Vagina (tissue), 2 donors: ENCODE data around the gene BPI.

ENCODE experiments used
- CTCF ChIP-seq, 3 experiments: fragments of 450-650 bp in 2 of 3; fragments of 200-600 bp in 1 of 3; sonication (generic) in 1 of 3; IDR thresholded peaks; one replicate each; pipeline ENCODE4 v1.5.1; 2017 to 2019; ENCODE audit warnings: antibody characterized with exemption in 3 of 3, mild to moderate bottlenecking in 2 of 3, moderate library complexity in 2 of 3
- POLR2A ChIP-seq, 2 donors: fragments of 450-650 bp; IDR thresholded peaks; one replicate each; pipeline ENCODE4 v1.6.1; 2017; ENCODE audit warnings: antibody characterized with exemption in 2 of 2, mild to moderate bottlenecking in 2 of 2, moderate library complexity in 2 of 2
- POLR2AphosphoS5 ChIP-seq, 2 donors: sonication (generic); formaldehyde crosslinking; IDR thresholded peaks; one replicate each; pipeline ENCODE4 v1.9.0; 2017; ENCODE audit warnings: antibody characterized with exemption in 2 of 2, mild to moderate bottlenecking in 2 of 2, low read depth in 1 of 2; ENCODE audit not compliant: insufficient read depth in 1 of 2

- TF ChIP-seq CTCF (IDR thresholded peaks at IDR 0.05) (no peak), POLR2A (IDR thresholded peaks at IDR 0.05) (no peak), POLR2AphosphoS5 (IDR thresholded peaks at IDR 0.05; ENCODE audit: insufficient read depth in 1 of 2, low read depth in 1 of 2) (no peak)
Measured at GRCh38 chr20:38271608-38272120, 32.3 kb upstream of the BPI start.
